Stimulated activated CD8-positive, alpha-beta memory T cell treated with anti-CD3 and anti-CD28 coated beads, Interleukin-15, amount 100 ng/mL, for 48 hours (primary cell): Measurements from ENCODE around the gene GRIK1.
"Not testable (repeated sequence)": the region's sequence is repeated elsewhere in the genome, so short reads cannot be mapped to it uniquely, and the experiment has no call there.

ENCODE experiments used
- DNase-seq, 2 donors: peaks; one replicate each; pipeline ENCODE4 v3.0.0-alpha.2; 2020; ENCODE audit warnings: low read depth in 2 of 2

Gene GRIK1

GRCh38 chr21:29610779-29611360 is 328.9 kb downstream of the GRIK1 start:
- no peak for DNase-seq

DNA sequence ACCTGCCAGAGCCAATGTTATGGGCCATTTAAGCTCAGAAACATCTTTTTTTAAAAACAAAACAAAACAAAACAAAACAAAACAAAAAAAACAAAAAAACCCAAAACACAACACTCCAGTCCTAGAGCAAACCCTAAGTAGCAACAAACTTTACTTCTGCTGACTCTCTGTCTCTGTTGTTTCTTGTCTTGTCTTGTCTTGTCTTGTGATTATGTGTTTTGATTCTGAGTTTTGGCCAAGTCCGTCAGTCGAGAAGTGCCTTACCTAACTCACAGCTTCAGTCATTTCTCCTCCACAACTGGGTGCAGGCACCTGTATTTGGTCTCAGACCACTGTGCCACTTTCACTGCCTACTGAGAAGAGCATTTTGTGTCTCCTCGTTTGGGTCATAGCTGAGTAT is 333.2 kb downstream of the GRIK1 start:
- DNase-seq: no peak

DNA sequence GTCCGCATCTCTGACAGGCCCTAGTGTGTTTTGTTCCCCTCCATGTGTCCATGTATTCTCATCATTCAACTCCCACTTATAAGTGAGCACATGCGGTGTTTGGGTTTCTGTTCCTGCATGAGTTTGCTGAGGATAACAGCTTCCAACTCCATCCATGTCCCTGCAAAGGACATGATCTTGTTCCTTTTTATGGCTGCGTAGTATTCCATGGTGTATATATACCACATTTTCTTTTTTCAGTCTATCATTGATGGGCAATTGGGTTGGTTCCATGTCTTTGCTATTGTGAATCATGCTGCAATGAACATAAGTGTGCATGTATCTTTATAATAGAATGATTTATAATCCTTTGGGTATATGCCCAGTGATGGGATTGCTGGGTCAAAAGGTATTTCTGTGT is 334.6 kb downstream of the GRIK1 start:
- DNase-seq: not testable (repeated sequence)

DNA sequence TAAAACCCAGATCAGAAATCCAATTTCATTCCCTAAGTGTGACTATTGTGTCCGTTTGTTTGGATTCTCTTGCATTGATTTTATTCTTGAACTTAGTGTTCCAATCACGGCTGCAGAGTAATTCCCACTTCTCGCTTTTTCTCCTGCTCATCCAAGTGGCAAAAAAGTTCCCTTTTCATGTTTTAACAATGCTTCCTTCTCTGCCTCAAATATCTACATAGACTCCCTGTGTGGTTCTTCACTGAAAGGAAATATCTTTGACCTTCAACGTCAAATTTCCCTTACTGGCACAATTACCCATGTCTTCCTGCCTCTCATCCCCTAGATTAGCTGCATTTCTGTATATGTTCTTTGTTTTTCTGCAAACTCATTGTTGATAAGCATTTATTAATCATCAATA is 335.7 kb downstream of the GRIK1 start:
- no peak for DNase-seq

DNA sequence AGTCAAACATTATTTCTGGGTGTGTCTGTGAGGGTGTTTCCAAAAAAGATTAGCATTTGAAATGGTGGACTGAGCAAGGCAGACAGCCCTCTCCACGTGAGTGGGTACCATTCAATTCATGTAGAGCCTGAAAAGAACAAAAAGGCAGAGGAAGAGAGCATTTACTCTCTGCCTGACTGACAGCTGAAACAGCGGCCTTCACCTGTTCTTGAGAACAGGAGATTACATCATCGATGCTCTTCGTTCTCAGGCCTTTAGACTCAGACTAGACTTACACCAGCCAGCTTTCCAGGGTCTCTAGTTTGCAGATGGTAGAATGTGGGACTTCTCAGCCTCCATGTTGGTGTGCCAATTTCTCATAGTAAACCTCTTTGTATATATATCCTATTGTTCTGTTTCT is 338.7 kb downstream of the GRIK1 start:
- DNase-seq: no peak

DNA sequence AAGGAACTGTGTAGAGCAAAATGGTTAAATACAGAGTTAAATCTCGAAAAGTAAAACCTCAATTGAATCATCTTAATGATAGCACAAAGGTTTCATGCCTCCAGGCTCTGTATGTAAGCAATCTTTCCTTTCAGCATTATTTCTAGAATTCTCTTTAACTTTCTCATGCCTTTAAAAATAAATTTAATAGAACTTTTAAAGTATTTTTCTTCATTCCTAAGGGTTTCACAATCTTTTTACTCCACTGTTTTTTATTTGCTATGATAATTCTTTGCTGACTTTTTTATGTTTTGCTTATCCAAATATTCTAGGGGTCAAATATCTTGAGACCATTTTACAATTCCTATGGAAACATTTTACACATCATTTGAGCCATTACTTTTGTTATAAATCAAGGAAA is 353.1 kb downstream of the GRIK1 start:
- DNase-seq: no peak

DNA sequence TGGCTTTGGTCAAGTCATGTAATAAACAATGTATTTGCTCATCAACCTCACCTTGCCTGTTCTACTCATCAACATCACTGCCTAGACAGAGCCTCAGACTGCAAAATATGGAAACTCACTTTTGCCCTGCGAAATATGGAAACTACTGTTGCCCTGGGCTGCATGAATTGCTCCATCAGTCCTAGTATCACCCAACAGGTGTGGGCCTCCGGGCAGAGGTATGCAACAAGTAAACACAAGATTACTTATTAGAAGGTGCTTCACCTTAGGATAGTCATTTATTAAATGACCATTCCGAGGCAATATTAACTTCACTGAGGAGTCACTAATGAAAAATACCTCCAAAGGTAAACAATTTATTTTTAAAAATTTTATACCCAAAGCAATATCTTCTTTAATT is 354.3 kb downstream of the GRIK1 start:
- DNase-seq: no peak

- no peak for DNase-seq
Observed at GRCh38 chr21:29583424-29583924, 356.3 kb downstream of the GRIK1 start.

DNA sequence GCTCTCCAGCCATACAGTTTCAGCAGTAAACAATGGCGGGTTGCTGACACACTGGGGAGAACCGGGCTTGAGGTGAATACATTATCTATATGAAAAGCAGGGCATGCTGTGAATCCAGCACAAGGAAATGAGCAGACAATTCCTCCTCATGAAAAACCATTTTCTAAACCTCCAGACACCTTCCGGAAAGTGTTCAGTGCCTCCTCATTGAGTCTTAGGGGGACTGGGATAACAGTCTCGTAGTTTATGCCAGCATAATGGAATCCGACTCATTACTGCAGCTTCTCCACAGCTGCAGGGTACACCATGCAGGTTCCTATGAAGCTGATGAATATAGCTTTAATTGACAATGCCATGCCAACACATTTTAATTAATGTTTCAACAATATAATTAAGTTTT is 356.9 kb downstream of the GRIK1 start:
- no peak for DNase-seq

DNA sequence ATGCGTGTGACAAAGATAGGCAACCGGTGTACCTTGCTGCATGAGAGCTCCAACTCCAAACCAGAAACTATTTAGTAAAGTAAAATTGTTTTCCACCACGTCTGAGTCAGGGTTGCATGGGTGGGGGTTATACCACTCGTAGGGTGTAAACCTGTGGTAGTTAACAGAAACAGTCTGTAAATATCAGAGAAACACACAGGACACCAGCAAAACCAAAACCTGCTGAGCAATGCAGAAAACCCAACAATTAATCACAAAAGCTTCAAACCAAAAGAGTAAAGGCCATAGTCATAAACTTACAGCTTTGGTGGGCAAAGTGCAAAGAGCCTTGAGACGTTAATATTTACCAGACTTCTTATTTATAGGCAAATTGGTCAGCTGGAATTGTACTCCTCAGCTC is 358.4 kb downstream of the GRIK1 start:
- no peak for DNase-seq

- no peak for DNase-seq
Observed at GRCh38 chr21:29580732-29581285, 359.0 kb downstream of the GRIK1 start.

- DNase-seq: no peak
Observed at GRCh38 chr21:29578306-29578705, 361.5 kb downstream of the GRIK1 start.

DNA sequence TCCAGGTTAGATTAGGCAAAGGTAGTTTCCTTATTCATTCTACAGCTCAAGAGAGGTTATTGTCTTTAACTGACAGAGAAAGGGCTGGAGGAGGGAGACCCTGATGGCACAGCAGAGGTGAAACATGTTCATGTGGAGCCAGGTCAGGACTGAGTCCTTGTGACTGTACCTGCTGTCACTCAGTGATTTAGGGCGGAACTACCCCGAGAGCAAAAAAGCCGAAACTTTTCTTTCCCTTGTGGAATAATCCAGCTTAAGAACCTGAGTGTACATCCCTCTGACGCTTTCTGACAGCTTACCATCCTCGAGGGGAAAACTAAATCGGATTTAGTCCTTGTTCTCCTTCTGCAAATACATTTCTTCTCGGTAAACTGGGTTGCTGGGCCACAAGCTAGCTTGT is 367.8 kb downstream of the GRIK1 start:
- DNase-seq: no peak

GRCh38 chr21:29568020-29568697 is 371.6 kb downstream of the GRIK1 start:
- no peak for DNase-seq

DNA sequence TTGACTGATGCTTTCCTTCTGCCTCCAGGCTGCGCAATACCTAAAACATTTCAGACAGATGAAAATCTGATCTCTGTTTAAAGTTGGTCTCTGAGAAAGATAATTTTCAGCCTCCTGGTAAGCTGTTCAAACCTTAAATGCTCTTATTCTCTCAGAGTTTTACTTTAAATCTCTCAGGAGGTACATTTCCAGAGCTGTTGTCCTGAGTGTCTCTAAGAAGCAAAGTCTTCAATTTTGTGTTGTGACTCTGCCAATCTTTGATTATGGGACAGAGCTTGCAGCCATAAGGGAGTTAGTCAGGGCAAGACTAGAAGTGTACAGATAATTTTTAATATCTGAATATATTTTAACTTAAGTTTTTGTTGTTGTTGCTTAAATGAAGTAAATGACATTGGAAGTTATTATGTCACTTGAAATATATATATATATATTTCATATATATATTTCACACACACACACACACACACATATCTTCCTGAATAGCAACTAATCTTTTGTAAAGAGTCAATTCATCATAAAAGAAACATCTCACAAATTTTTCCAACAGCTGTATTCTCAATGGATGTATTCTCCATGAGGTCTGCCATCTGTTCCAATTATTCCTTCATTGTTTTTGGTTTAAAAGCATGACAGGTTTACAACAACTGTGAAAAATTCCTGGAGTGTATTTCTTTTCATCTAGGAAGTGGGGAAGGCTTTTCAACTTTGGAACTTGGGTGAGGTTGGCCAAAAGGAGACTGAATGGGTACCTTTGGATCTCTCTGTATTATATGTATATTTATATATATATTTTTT is 381.7 kb downstream of the GRIK1 start:
- no peak for DNase-seq

DNA sequence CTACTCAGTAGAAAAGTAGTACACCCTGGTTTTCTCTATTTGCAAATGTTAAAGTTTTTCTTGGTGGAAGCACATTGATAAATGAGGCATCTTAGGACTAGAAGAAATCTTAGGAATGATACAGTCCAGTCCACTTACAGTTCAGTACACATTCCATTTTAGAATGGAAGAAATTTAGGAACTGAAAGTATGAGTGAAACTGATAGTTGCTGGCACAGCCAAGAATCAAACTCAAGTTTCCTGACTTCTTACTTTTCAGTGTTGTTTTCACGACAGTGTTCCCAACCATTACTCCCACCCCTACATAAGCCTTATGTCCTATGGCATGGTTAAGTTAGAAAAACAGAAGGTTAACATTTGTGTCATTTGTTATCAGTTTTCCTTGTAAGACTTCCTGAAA is 382.6 kb downstream of the GRIK1 start:
- DNase-seq: no peak

DNA sequence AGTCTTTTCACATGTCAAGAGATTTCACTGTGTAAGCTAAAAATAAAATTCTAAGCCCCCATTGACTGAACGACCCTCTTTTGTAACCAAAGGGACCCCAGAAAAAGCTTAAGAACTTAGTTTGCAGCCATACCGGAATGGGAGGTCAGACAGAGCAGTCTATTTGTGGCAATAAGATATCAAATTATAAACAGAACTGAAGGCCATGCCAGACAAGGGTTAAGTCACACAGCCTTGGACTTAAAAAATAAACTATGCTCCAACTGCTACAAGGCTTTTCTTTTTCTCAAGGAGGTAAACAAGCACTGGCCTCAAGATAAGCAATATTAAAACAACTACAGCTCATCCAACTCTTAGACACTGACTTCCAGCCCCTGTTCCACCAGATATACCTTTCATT is 384.2 kb downstream of the GRIK1 start:
- no peak for DNase-seq

- no peak for DNase-seq
Observed at GRCh38 chr21:29550205-29550604, 389.6 kb downstream of the GRIK1 start.

DNA sequence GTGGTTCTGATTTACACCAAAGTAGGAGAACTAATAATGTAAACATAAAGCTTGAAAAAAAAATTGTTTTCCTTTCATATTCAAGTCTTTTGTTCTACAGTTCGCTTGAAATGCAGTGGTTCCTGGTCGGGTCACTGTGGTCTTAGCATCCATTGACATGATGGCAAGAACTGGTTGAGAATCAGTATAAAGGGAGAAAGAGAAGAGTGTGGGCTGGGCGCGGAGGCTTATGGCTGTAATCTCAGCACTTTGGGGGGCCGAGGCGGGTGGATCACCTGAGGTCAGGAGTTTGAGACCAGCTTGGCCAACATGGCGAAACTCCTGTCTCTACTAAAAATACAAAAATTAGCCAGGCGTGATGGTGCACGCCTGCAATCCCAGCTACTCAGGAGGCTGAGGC is 390.2 kb downstream of the GRIK1 start:
- DNase-seq: no peak

DNA sequence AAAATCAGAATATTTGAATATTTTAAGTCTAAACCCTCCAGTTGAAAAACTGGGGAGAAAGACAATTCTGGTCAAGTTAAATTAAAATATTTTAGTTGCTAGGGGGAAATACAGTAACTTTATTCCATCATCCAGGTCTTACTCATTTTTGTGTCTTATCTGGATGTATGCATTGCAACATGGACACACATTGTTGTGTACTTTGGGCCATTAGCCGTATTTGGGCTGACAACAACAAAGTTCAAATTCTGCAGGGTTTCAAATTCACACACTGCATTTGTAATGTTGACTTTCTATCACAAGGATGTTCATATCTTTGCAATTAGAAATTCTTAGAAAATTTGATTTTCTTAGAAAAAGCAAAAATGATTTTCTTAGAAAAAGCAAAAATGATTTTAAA is 391.8 kb downstream of the GRIK1 start:
- no peak for DNase-seq

GRCh38 chr21:29546071-29546470 is 393.7 kb downstream of the GRIK1 start:
- no peak for DNase-seq

DNA sequence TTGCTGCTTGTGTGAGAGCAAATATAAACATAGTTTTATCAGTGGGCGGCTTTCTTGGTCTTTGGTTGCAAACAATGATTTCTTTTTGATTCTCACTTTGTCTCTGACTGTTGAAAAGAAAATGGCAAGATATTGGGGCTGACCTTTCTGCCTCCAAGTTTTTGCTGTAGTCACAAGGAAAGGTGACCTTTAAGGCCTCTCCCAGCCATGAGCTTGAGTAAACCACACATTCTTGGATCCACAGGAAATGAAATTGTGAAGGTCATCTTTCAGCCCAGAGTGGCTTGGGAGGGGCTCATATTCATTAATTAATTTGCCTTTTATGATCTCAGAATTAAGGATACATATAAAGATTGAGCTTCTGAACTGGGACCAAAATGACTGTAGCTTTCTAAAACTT is 399.5 kb downstream of the GRIK1 start:
- no peak for DNase-seq

DNA sequence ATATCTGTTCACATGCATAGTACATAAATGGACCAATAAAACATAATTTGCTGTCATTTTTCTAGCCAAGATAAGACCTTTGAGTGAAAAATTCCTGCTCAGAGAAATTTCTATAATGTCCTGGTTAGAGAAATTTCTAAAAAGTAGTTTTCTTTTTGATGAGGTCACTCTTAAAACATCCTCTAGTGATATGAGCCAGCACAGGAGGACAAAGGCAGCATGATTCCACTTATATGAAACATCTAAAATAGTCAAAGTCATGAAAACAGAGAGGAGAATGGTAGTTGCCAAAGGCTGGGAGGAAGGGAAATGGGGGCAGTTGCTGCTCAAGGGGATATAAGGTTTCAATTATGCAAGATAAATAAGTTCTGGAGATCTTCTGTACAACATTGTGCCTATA is 401.7 kb downstream of the GRIK1 start:
- no peak for DNase-seq
